ENCODE data around the gene MFSD2B.

- no peak for TF ChIP-seq CTCF (IDR thresholded peaks at IDR 0.05)
- TF ChIP-seq POLR2AphosphoS5 (IDR thresholded peaks at IDR 0.05; ENCODE audit: low read depth, low read length) = no peak
These were observed at the start of gene MFSD2B for GRCh38 chr2:24009680-24010476.

Measured in Panc1 (cell line).